Superior temporal gyrus (tissue), 1 donor: ENCODE measurements around the gene AMOT.

Source experiments
- DNase-seq: peaks from one replicate; pipeline ENCODE4 v3.0.0-alpha.2; 2016; ENCODE audit errors: extremely low spot score

AMOT gene

GRCh38 chrX:112738347-112739033 lies 102.1 kb downstream of the AMOT start:
- DNase-seq = no peak

GRCh38 chrX:112736310-112736709 lies 104.3 kb downstream of the AMOT start:
- no peak for DNase-seq

- no peak for DNase-seq
These were observed 105.5 kb downstream of the AMOT start for GRCh38 chrX:112735147-112735546.

- DNase-seq = no peak
These were observed 106.3 kb downstream of the AMOT start for GRCh38 chrX:112734290-112734689.

- DNase-seq = no peak
These were observed 108.8 kb downstream of the AMOT start for GRCh38 chrX:112731793-112732192.
